OCI-LY3 (cell line): Measurements from ENCODE around the gene AUNIP.

ENCODE experiments used
- EZH2phosphoT487 ChIP-seq: fragments of 200-600 bp; shearing (Covaris generic); IDR thresholded peaks from 2 replicates; pipeline ENCODE4 v1.6.1; 2018; ENCODE audit warnings: antibody characterized with exemption, mixed run types, low read depth
- TF ChIP-seq, protein P1 (sequence below): fragments of 200-600, 300-600 bp; sonication (generic); IDR thresholded peaks from 2 replicates; pipeline ENCODE4 v1.5.1; 2014; ENCODE audit warnings: antibody characterized with exemption, low read length, low read depth

DNA sequence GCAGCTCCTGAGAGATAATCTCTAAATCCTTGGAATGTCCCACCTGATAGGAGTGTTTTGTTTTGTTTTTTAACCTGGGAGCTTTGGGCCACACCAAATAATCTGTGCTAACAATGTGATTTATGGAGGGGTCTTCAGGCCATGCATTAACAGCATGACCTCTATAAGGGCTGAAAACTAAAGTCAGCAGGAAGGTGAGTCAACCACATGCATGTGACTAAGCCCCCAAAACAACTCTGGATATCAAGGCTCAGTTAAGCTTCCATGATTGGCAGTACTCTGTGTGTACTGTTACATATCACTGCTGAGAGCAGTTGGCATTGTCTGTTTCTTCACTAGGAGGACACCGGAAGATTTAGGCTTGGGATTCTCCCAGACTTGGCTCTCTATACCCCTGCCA lies 10.7 kb downstream of the AUNIP start:
- TF ChIP-seq, protein P1, sequence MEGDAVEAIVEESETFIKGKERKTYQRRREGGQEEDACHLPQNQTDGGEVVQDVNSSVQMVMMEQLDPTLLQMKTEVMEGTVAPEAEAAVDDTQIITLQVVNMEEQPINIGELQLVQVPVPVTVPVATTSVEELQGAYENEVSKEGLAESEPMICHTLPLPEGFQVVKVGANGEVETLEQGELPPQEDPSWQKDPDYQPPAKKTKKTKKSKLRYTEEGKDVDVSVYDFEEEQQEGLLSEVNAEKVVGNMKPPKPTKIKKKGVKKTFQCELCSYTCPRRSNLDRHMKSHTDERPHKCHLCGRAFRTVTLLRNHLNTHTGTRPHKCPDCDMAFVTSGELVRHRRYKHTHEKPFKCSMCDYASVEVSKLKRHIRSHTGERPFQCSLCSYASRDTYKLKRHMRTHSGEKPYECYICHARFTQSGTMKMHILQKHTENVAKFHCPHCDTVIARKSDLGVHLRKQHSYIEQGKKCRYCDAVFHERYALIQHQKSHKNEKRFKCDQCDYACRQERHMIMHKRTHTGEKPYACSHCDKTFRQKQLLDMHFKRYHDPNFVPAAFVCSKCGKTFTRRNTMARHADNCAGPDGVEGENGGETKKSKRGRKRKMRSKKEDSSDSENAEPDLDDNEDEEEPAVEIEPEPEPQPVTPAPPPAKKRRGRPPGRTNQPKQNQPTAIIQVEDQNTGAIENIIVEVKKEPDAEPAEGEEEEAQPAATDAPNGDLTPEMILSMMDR = no peak
- no peak for TF ChIP-seq EZH2phosphoT487
